HG02798 (cell line): ENCODE data around the gene CCBE1.

Source experiments
- ATAC-seq: cut with Tn5 transposase; IDR thresholded peaks from one replicate; pipeline ENCODE4 v1.9.1; 2021; ENCODE audit warnings: mild to moderate bottlenecking; ENCODE audit not compliant: unreplicated experiment, poor library complexity

The CCBE1 gene

DNA sequence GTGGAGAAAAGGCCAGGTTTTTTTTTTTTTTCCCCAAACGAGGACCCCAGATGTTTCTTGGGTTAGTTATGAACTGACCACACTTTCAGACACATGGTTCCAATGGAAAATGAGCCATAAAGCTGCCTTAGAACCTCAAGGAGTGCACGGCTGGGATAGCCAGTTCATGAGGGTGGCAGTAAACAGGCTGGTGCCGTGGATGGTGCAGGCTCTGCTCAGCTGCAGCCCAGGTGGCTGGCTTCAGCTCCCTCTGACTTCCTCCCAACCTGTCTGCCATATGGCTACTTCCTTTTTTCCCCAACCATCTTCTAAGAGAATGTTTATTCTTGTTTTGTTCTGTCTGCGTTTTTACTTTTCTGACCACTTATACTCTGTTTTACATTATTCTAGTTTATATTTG is 228.4 kb downstream of the CCBE1 start:
- ATAC-seq, result no peak

DNA sequence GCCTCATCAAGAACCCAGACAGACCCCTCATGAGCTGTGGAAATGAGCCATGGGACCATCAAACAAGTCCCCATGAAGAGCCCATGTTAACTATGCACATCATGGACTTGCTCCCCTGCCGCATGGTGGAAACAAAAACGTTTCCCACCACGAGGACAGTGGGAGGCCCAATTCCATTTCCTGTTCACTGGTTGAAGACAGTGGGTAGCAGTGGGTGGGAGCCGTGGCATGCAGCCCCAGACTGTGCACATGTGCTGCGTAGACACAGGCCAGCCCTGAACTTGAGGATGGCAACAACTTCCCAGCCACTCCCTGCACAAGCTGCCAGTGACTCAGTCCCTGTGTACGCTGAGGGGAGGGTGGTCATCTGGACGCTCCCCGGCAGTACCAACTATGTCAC is 229.7 kb downstream of the CCBE1 start:
- no peak for ATAC-seq

DNA sequence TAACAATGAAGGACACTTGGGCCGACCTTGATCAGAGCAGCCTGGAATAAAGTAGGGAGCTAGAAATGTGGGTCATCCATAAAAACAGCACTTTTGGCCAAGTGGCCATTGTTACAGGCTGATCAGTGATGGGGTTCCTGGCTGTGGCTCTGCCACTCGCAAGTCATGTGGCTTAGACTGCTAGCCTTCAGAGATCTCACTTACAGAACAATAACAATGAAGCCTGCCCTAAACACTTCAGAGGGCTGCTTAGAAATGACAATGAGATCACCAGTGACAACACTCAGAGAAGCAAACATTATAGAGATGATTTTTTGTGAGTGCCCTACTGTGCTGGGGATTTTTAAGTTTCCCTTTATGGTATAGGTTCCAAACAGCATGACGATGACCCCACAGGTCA is 230.2 kb downstream of the CCBE1 start:
- no peak for ATAC-seq

DNA sequence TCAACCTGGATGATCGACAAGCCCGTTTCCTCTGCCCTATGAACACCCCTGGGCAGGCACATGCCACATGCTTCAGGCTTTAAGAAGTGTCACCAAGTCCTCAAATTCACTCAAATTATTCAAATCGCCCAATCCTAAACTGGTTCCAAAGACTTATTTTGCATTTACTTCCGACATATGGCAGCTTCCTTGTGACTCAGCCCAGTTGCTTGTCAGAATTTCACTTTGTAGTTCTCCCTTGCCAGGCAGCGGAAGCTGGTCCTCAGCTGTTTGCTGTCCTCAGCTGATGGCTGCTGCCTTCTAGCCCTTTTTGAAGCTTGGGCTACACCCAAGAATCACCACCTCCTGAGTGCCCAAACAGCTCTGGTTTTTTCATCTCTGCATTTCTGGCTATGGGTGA is 232.7 kb downstream of the CCBE1 start:
- ATAC-seq, result no peak

DNA sequence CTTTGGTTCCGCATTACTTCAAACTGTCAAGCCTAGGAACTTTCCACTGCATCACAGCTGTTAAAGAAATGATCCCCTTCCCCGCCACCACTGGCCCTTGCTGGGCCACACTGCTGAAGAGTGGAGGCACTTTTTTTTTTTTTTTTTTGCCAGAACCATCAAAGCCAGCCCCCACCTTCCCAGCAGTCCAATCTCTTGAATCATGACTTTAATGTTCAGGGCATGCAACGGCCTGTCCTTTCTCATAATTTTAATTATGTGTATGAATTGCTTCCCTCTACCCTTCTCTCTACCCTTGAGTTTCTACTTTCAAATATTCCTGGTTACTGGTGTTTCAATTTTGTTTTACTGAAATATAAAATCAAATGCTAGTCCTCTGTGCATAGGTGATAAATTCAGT is 236.1 kb downstream of the CCBE1 start:
- ATAC-seq, result no peak

DNA sequence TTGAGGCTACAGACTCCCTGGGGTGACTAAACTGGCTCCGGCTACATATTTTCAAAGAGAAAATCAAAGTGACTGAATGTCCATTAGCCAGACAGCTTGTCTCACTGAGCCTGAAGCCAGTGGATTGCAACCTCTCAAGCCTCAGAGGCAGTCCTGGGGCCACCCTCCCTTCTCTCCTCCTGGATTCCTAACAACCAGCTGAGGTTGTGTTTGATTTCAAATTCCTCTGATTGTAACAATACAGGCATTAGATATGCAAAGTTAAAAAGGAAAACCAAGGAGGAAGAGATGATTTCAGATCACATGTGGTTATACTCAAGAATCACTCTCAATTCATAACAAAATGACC is 237.2 kb downstream of the CCBE1 start:
- no peak for ATAC-seq

DNA sequence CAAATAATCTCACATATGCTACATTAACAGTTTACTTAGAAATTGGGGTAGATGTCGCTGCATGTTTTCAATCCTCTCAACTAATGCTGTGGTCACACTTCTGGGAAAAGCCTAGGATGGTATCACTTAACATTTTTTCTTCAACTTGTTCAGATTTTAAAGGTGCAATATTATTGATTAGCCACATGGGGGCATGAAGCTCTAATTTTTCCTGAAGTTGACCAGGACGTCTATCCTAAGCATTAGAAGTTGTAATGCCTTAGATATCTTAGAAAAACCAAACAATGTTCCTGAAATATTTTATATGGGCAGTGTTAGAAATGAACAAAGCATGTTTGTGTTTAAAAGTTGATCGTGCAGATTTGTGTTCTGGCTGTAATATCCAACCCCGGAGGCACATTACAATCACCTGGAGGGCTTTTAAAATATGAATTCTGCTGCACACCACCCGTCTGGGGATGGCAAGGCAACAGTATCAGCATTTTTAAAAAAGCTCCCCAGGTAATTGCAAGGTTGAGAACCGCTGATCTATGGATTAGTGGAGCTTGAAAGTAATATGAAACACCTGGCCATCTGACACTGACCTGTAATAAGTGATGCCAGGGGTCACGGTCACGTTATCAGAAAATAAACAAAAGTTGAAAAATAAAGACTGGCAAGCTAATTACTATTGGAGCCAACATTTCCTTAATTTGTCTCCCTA is 237.7 kb downstream of the CCBE1 start:
- ATAC-seq, result no peak

DNA sequence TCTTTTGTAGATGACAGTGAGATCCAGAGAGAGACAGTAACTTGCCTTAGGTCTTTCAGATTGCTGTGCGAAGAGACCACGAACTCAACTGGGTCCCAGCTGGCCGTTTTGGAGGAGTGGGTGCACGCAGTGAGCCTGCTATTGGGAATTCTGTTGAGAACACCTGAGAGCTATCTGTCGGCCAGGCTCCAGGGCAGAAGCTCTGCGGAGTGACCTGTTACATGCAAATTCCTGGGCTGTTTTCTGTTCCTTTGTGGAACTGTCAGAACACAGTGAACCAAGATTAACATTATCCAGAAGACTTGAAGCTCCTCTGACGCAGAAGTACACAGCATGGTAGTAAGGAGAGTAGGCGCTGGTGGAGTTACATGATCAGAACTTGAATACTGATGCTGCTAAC is 238.6 kb downstream of the CCBE1 start:
- ATAC-seq, result no peak

DNA sequence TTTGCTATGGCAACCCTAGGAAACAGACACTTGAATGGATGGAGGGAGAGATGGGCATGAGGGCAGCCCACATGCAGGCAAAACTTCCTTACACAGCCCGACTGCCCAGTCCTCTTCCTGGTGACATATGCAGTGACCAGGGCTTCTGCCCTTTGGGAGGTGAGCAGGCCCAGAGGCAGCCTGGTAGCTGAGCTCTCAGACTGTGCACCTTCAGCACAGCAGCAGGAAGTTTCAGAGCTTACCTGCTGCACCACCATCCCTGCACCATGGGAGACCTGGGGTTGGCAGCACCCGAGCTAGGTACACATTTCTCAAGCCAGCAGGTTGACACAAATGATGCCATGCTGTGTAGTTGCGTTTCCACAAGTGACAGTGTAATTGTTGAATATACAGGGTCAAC is 240.6 kb downstream of the CCBE1 start:
- ATAC-seq, result no peak

DNA sequence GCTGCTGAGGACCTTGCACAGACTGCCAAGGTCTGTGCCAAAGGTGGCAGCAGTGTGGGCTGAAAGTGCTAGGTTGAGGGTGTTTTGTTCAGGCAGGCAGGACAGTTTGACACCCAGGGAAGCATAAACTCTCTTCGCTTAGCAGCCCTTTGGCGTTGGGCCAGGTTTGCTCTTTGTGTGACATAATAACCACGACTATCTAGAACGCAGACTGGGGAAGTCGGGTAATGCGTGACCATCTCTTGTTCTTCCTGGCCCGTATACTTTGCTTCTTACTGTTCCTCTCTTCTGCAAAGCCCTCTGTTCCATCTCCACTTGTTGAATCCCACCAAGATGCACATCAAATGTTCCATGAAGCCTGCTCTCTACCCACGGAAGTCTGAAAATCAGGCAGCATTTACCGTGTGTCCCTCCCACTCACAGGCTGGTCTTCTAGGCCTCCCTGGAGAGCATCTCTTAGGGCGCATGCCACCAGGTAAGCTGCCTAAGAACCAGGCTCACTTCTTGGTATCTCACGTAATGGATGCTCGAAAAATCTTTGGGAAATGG is 241.4 kb downstream of the CCBE1 start:
- ATAC-seq, result no peak

DNA sequence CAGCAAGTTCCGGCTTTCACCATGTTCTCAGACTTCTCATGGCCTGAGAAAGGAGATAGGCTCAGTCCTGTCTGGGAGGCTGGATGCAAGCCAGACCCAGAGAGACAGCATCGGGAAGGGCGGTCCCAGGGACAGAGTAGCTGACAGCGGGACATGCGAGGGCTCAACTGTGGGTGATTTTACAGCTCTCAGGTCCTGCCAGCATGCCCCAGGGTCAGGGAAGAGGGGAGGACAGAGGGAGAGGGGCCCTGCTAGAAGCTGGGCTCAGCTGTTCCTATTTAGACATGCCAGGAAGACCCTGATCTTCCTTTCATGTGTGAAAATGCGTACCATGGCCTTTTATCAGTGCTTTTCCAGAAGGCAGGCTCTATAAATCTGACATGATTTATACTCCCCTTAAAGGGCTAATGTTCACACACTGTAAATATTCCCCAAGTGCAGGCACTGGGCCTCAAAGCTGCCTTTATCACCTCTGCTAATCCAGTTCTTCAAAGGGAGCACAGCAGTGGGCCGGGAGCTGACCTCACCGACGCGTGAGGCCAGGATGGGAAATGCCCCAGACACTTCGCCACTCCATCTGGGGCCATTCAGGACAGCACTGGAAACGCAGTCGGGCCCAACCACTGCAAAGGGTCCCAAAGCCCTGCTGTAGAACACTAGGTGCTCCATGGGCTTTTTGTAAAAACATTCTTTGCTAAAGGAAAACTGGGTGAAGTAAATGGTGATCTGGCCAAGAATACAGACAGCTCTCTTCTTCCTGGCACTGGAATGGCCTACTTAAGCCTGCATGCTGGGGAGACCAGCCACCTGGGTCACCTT is 242.1 kb downstream of the CCBE1 start:
- no peak for ATAC-seq

DNA sequence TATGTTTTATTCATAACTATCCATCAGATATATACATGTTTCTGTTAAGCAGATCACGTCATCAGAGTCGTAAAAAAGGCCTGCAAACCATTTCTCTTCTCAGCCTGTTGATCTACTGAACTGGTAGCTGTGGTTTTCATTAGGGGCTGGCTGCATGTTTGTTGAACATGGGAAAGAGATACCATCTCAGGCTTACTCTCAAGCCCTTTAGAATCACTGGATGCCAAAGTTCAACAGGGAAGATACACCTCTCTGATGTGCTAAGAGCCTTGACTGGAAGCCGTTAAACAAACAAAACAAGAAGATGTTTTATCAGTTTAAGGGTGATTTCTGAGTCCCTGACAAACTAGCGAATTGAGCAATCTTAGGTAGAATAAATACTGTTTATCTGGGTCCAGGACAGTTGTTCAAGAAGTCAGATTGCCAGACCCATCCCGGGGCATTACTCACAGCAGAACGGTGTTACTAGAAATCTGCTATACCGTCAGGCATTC is 243.7 kb downstream of the CCBE1 start:
- ATAC-seq, result no peak

DNA sequence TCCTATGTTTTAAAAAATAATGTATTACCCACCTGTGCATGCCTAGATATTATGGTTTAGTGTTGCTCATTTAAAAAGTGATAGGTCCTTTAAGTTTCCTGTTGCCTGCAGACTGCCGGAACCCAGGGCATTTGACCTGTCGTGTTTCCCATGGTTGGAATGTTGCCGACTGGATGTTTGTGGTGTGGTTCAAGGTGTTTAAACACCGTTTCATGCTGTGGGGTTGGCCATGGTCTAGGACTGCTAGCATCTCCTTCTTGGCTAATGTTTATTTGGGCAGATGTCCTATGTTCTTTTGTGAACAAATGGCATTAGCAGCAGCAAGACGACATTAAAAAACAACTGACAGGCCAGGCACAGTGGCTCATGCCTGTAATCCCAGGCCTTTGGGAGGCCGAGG is 245.3 kb downstream of the CCBE1 start:
- no peak for ATAC-seq

DNA sequence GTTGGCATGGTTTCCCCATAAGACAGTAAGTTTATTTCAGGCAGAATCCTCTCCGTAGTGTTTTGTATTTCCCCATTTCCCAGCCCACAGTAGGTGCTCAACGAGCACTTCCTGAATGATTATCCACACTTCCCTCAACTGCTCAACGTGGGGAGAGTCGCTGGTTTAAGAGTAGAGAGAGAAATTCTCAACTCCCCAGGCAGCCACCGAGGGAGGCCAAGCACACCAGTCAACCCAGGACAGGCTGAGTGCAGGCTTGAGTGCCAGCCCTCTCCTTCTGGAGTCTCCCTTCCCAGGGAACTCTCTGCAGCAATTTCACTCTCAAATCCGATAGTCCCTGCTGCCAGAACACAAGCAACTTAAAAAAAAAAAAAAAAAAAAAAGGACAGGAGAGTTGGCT is 246.2 kb downstream of the CCBE1 start:
- ATAC-seq, result no peak

DNA sequence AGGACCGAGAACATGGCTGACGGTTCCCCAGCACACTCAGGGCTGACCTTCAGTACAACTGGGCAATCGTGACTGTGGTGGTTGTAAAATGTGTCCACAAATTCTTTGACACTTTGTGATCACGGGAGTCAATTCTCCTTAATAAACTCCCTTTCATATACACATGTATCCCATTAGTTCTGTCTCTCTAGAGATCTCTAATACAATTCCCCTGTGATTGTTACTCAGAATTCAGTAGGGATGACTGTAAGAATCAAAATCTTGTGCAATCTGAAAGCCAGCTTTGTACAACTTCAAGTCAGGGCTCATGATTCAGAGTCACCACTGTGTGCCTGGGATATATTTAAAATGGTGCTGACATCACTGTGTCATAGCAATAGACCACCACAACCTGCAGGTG is 248.7 kb downstream of the CCBE1 start:
- no peak for ATAC-seq

DNA sequence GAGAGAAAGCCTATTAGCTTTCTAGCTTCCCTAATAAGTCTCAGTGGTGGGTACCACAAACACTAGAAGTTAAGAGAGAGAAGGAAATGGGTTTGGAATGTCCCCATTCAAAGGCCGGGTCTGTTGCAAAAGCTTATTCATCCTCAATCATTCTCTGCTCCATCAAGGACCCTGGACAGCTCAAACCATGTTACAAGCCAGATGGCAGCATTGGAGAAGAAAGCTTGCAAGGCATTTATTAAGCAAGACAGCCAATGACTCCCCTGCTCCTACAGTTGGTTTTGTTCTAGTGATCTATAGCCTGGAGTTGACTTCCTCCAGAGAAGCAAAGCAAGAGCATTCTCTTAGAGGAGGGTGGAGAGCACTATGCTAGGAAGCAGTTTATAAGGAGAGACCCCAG is 251.2 kb downstream of the CCBE1 start:
- ATAC-seq, result no peak

DNA sequence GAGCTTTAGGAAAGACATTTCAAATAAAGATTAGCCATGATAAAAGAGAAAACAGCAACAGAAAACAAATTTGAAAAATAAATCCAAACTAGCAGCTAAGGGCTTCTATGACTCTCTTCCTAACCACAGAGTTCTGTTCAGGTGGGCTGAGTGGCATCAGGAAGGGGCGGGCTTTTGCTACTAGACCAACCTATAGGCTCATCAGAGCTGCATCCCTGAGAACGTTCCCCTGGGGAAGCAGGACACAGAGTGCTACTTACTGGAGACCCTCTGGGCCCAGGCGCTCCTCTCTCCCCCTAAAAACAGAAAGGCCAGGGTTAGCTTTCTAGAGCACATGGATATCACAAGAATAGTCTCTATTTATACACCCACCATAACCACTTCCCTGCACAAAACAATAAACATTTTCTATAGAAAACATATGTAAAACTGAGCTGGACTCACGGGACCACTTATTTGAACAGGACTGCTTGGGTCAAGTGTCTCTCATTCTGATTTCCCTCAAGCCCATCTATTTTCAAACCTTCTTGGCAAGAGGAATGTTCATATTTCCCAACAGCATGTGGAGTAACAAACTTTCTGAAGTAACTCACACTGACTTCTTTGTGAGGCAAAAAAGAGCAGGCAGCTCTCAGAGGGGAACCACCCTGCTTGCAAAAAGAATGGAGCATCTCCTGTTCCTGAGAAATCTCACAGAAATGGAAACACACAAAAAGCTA is 259.2 kb downstream of the CCBE1 start:
- ATAC-seq, result no peak

DNA sequence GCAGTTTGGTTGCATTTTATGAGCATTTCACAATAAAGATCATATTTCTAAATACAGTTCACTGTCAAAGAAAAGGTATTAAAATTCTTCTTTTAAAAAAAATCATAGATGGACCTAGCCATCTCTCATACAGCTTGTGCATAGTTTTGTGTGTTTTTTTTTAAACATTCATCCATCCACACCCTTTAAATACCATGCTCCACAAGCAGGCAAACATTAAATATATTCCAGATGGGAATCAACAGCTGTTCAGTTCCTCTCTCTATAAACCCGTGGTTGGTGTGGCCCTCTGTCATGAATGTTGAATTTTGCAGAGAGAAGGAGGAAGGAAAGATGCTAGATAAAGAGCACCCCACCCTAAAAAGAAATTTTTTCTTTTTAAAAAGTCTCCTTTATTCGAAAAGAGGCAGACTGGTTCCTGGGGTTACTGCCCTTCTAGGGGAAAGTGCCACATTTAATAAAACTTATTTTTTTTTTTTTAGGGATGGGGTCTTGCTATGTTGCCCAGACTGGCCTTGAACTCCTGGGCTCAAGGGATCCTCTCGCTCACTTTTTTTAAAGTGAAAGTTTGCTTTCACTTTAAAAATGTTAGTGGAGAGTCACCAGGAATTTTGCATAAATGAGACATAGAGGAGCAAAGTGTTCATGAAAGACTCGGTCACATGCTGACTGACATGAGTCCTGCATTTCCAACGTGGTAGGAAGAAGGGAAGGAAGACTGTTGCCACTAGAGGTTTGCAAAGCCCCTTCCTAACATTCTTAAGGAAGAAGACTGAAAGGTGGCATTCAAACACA is 264.2 kb downstream of the CCBE1 start:
- no peak for ATAC-seq

DNA sequence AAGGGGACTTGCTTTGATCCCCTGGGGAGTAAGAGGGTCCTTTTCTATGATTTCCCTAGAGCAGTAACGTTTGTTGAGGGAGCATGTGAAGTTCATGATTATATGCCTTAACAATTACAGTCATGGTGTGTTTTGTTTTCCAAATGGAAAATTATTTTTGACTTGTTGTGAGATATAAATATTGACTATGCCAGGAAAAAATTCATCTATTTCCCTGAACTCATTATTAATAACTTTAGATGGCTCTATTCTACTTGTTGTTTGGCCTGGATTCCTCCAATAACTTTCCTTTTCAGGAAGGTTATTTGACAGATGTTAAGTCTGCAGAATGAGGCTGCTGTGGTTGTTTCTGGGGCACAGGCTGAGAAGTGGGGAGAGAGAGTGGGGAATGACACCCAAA is 266.1 kb downstream of the CCBE1 start:
- ATAC-seq, result no peak

DNA sequence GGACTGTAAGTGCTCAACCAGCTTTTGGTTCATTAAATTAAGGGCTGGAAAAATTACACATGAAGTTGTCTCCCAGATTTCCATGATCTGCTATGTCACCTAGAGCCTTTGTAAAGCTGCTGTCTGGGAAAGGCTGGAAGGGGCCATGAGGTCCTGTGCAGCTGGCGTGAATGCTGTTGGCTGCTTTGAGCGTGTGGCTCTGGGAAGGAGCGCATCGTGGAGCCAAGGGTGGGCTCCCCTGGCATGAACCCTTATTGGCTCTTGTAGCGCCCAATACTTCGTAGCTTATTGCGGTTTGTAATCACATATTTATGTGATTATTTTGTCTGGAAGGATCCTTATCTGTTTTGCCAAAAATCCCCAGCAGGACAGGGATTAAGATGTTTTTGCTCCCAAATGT is 267.6 kb downstream of the CCBE1 start:
- ATAC-seq, result no peak
